Measurements from ENCODE around the gene PHACTR1. TPM values are rescaled to one million over a fixed set of nuclear protein-coding genes. Genes with fewer than 3 reads are reported as not detected.

PHACTR1 gene
- total RNA-seq, 1 donor from 2014 or later = 72.8 TPM

DNA sequence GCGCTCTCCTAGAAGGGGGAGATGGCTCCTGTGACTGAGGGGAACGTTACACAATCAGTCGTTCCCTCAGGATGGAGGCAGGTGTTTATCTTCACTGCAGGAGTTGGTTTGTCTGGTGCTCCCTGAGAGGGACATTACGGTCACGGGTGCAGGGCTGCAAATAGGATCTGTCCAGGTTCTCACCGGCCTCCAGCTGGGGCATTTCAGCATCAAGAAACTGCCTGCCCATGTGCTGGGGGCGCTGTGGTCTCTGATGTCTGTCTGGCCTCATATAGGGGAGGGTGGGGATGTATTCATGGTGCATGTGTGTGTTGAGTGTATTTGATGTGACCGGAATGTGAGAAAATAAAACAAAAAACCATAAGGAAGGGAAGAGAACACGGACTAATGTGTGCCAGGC is 534.7 kb downstream of the PHACTR1 start:
- ATAC-seq (no peak), DNase-seq (no peak)
- Histone ChIP-seq H3K9me3 (no peaks in the 10 kb centered on the region), H3K27me3 (no peaks in the 10 kb centered on the region), H3K4me1 (no peaks in the 10 kb centered on the region), H3K4me3 (no peak overlapping the region), H3K36me3 (no peaks in the 10 kb centered on the region), H3K27ac (no peak overlapping the region)
- TF ChIP-seq, protein P1, sequence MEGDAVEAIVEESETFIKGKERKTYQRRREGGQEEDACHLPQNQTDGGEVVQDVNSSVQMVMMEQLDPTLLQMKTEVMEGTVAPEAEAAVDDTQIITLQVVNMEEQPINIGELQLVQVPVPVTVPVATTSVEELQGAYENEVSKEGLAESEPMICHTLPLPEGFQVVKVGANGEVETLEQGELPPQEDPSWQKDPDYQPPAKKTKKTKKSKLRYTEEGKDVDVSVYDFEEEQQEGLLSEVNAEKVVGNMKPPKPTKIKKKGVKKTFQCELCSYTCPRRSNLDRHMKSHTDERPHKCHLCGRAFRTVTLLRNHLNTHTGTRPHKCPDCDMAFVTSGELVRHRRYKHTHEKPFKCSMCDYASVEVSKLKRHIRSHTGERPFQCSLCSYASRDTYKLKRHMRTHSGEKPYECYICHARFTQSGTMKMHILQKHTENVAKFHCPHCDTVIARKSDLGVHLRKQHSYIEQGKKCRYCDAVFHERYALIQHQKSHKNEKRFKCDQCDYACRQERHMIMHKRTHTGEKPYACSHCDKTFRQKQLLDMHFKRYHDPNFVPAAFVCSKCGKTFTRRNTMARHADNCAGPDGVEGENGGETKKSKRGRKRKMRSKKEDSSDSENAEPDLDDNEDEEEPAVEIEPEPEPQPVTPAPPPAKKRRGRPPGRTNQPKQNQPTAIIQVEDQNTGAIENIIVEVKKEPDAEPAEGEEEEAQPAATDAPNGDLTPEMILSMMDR (IDR thresholded peaks at IDR 0.05) = no peak
- intact Hi-C loops (cut with DNase I) = no loop called here

DNA sequence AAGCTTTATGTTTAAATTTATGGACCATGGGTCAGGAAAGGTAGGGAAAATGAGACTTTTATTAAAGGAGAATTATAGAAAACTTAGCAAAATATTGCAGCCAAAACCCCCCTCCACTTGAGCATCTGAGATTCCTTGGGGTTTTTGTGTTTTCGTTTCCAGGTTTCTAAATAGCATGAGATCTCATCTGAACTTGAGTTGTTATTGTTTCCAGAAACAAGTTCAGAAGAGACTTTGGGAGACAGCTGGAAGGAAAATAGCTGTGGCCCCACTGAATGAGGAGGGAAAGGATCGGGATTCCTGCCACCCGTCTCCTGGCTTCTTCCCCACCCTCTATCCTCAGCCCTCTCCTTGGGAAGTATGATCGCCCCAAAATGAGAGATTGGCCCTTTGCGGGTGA is 536.2 kb downstream of the PHACTR1 start:
- DNase-seq (no peak), ATAC-seq (no peak)
- H3K27ac ChIP-seq = no peak overlapping the region
- H3K9me3 ChIP-seq = no peaks in the 10 kb centered on the region
- H3K27me3 ChIP-seq = no peaks in the 10 kb centered on the region
- H3K4me3 ChIP-seq = no peak overlapping the region
- TF ChIP-seq, protein P1 (IDR thresholded peaks at IDR 0.05) = no peak
- intact Hi-C loops (cut with DNase I) = no loop called here
- H3K4me1 ChIP-seq = no peaks in the 10 kb centered on the region
- H3K36me3 ChIP-seq = no peaks in the 10 kb centered on the region

DNA sequence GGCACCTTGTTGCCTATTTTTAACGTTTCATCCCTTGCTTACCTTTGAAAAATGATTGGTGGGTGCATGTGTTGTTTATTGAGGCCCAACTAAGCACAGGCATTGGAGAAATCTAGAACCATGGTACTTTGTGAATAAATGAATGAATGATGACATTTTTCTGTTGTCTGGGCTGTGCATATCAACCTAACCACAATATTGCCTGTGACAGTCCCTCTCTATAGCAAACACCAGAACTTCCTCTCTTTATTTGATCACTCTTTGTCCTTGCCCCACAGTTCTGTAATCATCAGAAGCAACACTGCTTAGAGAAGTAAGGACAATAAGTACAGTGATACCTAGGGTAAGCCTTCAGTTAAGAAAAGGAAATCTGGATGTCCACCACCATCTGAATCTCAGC is 536.7 kb downstream of the PHACTR1 start:
- intact Hi-C loops (cut with DNase I) = no loop called here
- TF ChIP-seq, protein P1 (IDR thresholded peaks at IDR 0.05) = no peak
- Histone ChIP-seq H3K27me3 (no peaks in the 10 kb centered on the region), H3K27ac (no peak overlapping the region), H3K4me1 (no peaks in the 10 kb centered on the region), H3K36me3 (no peaks in the 10 kb centered on the region), H3K4me3 (no peak overlapping the region), H3K9me3 (no peaks in the 10 kb centered on the region)
- no peak for DNase-seq
- peak; percentile 83 for ATAC-seq

DNA sequence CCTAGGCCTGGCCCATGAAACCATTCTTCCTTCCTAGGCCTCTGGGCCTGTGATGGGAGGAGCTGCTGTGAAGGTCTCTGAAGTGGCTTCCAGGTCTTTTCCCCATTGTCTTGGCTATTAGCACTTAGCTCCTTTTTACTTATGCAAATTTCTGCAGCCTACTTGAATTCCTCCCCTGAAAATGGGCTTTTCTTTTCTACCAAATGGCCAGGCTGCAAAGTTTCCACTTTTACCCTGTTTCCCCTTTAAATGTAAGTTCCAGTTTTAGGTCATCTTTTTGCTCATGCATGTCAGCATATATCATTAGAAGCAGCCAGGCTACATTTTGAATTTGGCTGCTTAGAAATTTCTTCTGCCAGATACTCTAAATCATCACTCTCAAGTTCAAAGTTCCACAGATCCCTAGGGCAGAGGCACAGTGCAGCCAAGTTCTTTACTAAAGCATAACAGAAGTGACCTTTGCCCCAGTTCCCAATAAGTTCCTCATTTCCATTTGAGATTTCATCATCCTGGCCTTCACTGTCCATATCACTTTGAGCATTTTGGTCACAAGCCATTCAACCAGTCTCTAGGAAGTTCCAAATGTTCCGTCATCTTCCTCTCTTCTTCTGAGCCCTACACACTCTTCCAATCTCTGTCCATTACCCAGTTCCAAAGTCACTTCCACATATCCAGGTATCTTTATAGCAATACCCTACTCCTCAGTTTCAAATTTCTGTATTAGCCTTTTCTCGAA is 539.9 kb downstream of the PHACTR1 start:
- H3K36me3 ChIP-seq = no peaks in the 10 kb centered on the region
- no peaks in the 10 kb centered on the region for H3K27me3 ChIP-seq
- H3K4me1 ChIP-seq = no peaks in the 10 kb centered on the region
- no peak overlapping the region for H3K4me3 ChIP-seq
- intact Hi-C loops (cut with DNase I) = no loop called here
- DNase-seq (no peak), ATAC-seq (peak; percentile 52)
- TF ChIP-seq, protein P1 (IDR thresholded peaks at IDR 0.05) = no peak
- H3K9me3 ChIP-seq = no peaks in the 10 kb centered on the region
- no peak overlapping the region for H3K27ac ChIP-seq

DNA sequence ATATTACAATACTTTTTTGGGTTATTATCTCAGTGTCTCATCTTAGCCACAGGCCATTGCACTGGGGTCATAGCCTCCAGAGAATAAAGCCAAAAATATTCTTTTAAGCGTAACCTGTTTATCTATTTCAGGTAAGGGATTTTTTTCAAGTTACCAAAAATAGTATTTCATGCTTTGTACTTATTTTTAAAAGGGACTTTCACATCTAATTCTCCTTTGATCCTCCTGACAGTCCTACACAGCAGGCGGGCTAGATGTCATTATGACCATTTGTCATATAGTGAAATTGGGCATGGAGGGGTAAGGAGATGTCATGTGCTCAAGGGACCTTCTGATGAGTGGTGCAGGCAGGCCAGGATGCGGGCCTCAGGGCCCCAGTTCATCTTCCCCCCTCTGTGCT is 542.8 kb downstream of the PHACTR1 start:
- Histone ChIP-seq H3K4me1 (no peaks in the 10 kb centered on the region), H3K27ac (no peak overlapping the region), H3K27me3 (no peaks in the 10 kb centered on the region), H3K36me3 (no peaks in the 10 kb centered on the region), H3K9me3 (no peaks in the 10 kb centered on the region), H3K4me3 (no peak overlapping the region)
- intact Hi-C loops (cut with DNase I) = no loop called here
- ATAC-seq (no peak), DNase-seq (no peak)
- TF ChIP-seq, protein P1 (IDR thresholded peaks at IDR 0.05) = no peak

Data from upper lobe of right lung (tissue), 1 donor.